ENCODE measurements around the gene CYB561. TPM values are rescaled to one million over a fixed set of nuclear protein-coding genes. Genes with fewer than 3 reads are reported as not detected.

CYB561 gene
- total and polyA plus RNA-seq, 2 of the 4 experiments (the other 2 are of a cell fraction) = 2.5 to 3.0 TPM

GRCh38 chr17:63489291-63489690 is 43.2 kb upstream of the CYB561 start:
- no peak overlapping the region for H2AFZ ChIP-seq (replicated peaks; ENCODE audit: low read length, poor library complexity)
- H3K4me2 ChIP-seq (ENCODE audit: low read depth, low read length) = no peak overlapping the region
- dilution Hi-C loops (cut with HindIII; ENCODE audit: low sequenced_read_pairs, unreplicated experiment) (no loop called here), intact Hi-C loops (cut with micrococcal nuclease) (no loop called here), in situ Hi-C loops (cut with MboI; ENCODE audit: low sequenced_read_pairs) (no loop called here)
- no peak overlapping the region for H2BK20ac ChIP-seq (ENCODE audit: low read depth, low read length)
- no peak overlapping the region for H3K23ac ChIP-seq (ENCODE audit: low read depth, low read length)
- H3K9me1 ChIP-seq (ENCODE audit: insufficient read depth, low read length) = no peaks in the 10 kb centered on the region; the same call in 1 of the 2 replicates
- ChIA-PET POLR2A (ENCODE audit: unreplicated experiment) (no interaction called here), CTCF (no interaction called here)
- no peak overlapping the region for H4K91ac ChIP-seq (ENCODE audit: insufficient read depth, low read depth, low read length)
- no peak overlapping the region for H4K5ac ChIP-seq (ENCODE audit: low read depth, low read length)
- H3K4me3 ChIP-seq (ENCODE audit: insufficient read depth, low read depth, low read length) = no peak overlapping the region
- H4K20me1 ChIP-seq (ENCODE audit: insufficient read depth, low read length) = no peaks in the 10 kb centered on the region
- H2BK120ac ChIP-seq (ENCODE audit: low read depth, low read length) = no peak overlapping the region
- H3K56ac ChIP-seq (ENCODE audit: extremely low read depth, insufficient read depth, low read length) = no peak overlapping the region
- no TSS peak for BruUV-seq (replicated peaks)
- no CpG with 5 or more reads among the region's 6 CpGs for WGBS, 2 experiments (ENCODE audit: extremely low coverage in 2 of 2, insufficient read length in 1 of 2)
- DNase-seq (no peak), ATAC-seq (ENCODE audit: low read depth) (no peak)
- no peak overlapping the region for H2BK5ac ChIP-seq (ENCODE audit: low read depth, low read length, poor library complexity, severe bottlenecking)
- H2AK5ac ChIP-seq (ENCODE audit: low read depth, low read length) = no peak overlapping the region
- H3K18ac ChIP-seq (ENCODE audit: low read depth, low read length) = no peak overlapping the region
- no peaks in the 10 kb centered on the region for H3K9me3 ChIP-seq (ENCODE audit: control insufficient read depth, insufficient read depth, low read length)
- H4K8ac ChIP-seq (ENCODE audit: low read depth in 2 of 2, low read length in 2 of 2) = no peak overlapping the region
- no peak overlapping the region for H3K27ac ChIP-seq (ENCODE audit: insufficient read depth, low read length)
- H2AK9ac ChIP-seq (replicated peaks; ENCODE audit: low read depth, low read length, poor library complexity) = no peak overlapping the region
- H3K4ac ChIP-seq (ENCODE audit: low read depth, low read length) = peak overlapping the region; percentile 50; the same call in 1 of the 2 replicates
- no peak overlapping the region for H2BK15ac ChIP-seq (ENCODE audit: low read depth, low read length)
- no peaks in the 10 kb centered on the region for H3K79me1 ChIP-seq (ENCODE audit: low read depth in 1 of 2, low read length in 2 of 2)
- H3K4me1 ChIP-seq (ENCODE audit: control insufficient read depth, insufficient read depth, low read length) = no peaks in the 10 kb centered on the region
- no peaks in the 10 kb centered on the region for H3K36me3 ChIP-seq (ENCODE audit: control insufficient read depth, insufficient read depth, low read length)
- TF ChIP-seq RAD21 (IDR thresholded peaks at IDR 0.05; ENCODE audit: low read length) = no peak
- TF ChIP-seq CHD1 (IDR thresholded peaks at IDR 0.05; ENCODE audit: low read depth, low read length) = no peak
- TF ChIP-seq RCOR1 (IDR thresholded peaks at IDR 0.05; ENCODE audit: insufficient replicate concordance, low read length) = no peak
- no peak for TF ChIP-seq USF2 (IDR thresholded peaks at IDR 0.05; ENCODE audit: low read depth, low read length)
- TF ChIP-seq SMC3 (IDR thresholded peaks at IDR 0.05; ENCODE audit: low read depth, low read length) = no peak
- no peak for TF ChIP-seq MAZ (IDR thresholded peaks at IDR 0.05; ENCODE audit: borderline replicate concordance, low read depth, low read length)
- H3K9ac ChIP-seq (ENCODE audit: low read depth, low read length) = no peak overlapping the region
- 0 out of 2 replicates have a peak overlapping the region, but pooled peaks have one; percentile 32 for H3K14ac ChIP-seq (replicated peaks; ENCODE audit: low read depth, low read length)
- H3K27me3 ChIP-seq (ENCODE audit: control insufficient read depth, insufficient read depth, low read length) = peaks cover 9% of the 10 kb centered on the region; the same call in 1 of the 2 replicates

All from IMR-90 (cell line).